K562 (cell line): ENCODE results near the gene MRPL11. TPM values are rescaled to one million over a fixed set of nuclear protein-coding genes. Genes with fewer than 3 reads are reported as not detected.

Experiments
- ARID3A ChIP-seq: IDR thresholded peaks from 2 replicates; pipeline ENCODE4 v1.6.1; 2012; ENCODE audit warnings: low read depth, low read length, improper control_type of control experiment, borderline replicate concordance
- CEBPG ChIP-seq, 3 experiments: fragments of 200-800 bp in 1 of 3; sonication (Bioruptor generic) in 1 of 3; sonication (generic) in 1 of 3; formaldehyde crosslinking in 1 of 3; IDR thresholded peaks in 2 of 3; conservative IDR thresholded peaks in 1 of 3; 2 replicates each; pipeline versions ENCODE4 v1.6.1 to v1.8.0; 2016 to 2022; ENCODE audit warnings: missing compliant biosample characterization in 2 of 3, missing genetic modification characterization in 2 of 3, mild to moderate bottlenecking in 1 of 3, missing genetic modification reagents in 1 of 3
- ESRRB ChIP-seq: fragments of 250-450 bp; sonication (Bioruptor Pico); IDR thresholded peaks from 2 replicates; pipeline ENCODE4 v1.5.0; 2020; ENCODE audit warnings: mild to moderate bottlenecking, moderate library complexity, borderline replicate concordance
- HDAC1 ChIP-seq, 2 experiments: fragments of 450-650 bp; IDR thresholded peaks; 2 replicates each; pipeline ENCODE4 v1.6.1; 2016 to 2017; ENCODE audit warnings: inconsistent platforms in 1 of 2, mild to moderate bottlenecking in 1 of 2, moderate library complexity in 1 of 2
- HIVEP1 ChIP-seq: fragments of 250-450 bp; sonication (Bioruptor Pico); IDR thresholded peaks from 2 replicates; pipeline ENCODE4 v1.4.0; 2020; ENCODE audit warnings: mild to moderate bottlenecking
- HOXB6 ChIP-seq: fragments of 250-450 bp; sonication (Bioruptor Pico); IDR thresholded peaks from 2 replicates; pipeline ENCODE4 v1.5.1; 2022; ENCODE audit warnings: mild to moderate bottlenecking, borderline replicate concordance
- JUNB ChIP-seq: fragments of 450-650 bp; formaldehyde crosslinking; conservative IDR thresholded peaks from 2 replicates; pipeline ENCODE4 v1.4.0; 2020; ENCODE audit warnings: mild to moderate bottlenecking
- MTA1 ChIP-seq: fragments of 450-650 bp; IDR thresholded peaks from 2 replicates; pipeline ENCODE4 v1.6.1; 2017; ENCODE audit warnings: borderline replicate concordance
- NFE2L1 ChIP-seq: fragments of 450-650 bp; IDR thresholded peaks from 2 replicates; pipeline ENCODE4 v1.6.1; 2016; ENCODE audit warnings: missing genetic modification characterization, low read depth, mild to moderate bottlenecking, missing compliant biosample characterization, moderate library complexity, borderline replicate concordance
- RAD21 ChIP-seq, 2 experiments: fragments of 250-450 bp in 1 of 2; fragments of 450-650 bp in 1 of 2; sonication (Bioruptor Pico) in 1 of 2; formaldehyde crosslinking in 1 of 2; IDR thresholded peaks in 1 of 2; conservative IDR thresholded peaks in 1 of 2; 2 replicates each; pipeline versions ENCODE4 v1.4.0 to v1.8.0; 2020 to 2022; ENCODE audit warnings: mild to moderate bottlenecking in 2 of 2, moderate library complexity in 1 of 2
- RFX1 ChIP-seq: fragments of 450-650 bp; IDR thresholded peaks from 2 replicates; pipeline ENCODE4 v1.6.1; 2016; ENCODE audit warnings: mild to moderate bottlenecking, moderate library complexity
- SIN3A ChIP-seq, 2 experiments: fragments of 150-350 bp in 1 of 2; IDR thresholded peaks; 2 replicates each; pipeline ENCODE4 v1.6.1; 2011 to 2016; ENCODE audit warnings: borderline replicate concordance in 2 of 2, low read depth in 2 of 2, low read length in 2 of 2, mild to moderate bottlenecking in 2 of 2, moderate library complexity in 2 of 2; ENCODE audit not compliant: control insufficient read depth in 1 of 2
- SMC3 ChIP-seq: conservative IDR thresholded peaks from 2 replicates; pipeline ENCODE4 v1.6.1; 2011; ENCODE audit warnings: low read depth, low read length, improper control_type of control experiment; ENCODE audit not compliant: insufficient read depth
- SNIP1 ChIP-seq: fragments of 450-650 bp; IDR thresholded peaks from 2 replicates; pipeline ENCODE4 v1.7.1; 2017; ENCODE audit warnings: low read depth, mild to moderate bottlenecking
- SPI1 ChIP-seq: IDR thresholded peaks from 2 replicates; pipeline ENCODE4 v1.6.1; 2011; ENCODE audit warnings: low read depth, low read length, control low read depth, borderline replicate concordance
- U2AF1 ChIP-seq: fragments of 200-400 bp; formaldehyde crosslinking; optimal IDR thresholded peaks from 2 replicates; pipeline ENCODE3; 2017; ENCODE audit warnings: mild to moderate bottlenecking, low read depth, low read length, moderate library complexity
- ZBTB9 ChIP-seq: fragments of 450-650 bp; formaldehyde crosslinking; IDR thresholded peaks from 2 replicates; pipeline ENCODE4 v1.4.0; 2020; ENCODE audit warnings: mild to moderate bottlenecking, moderate library complexity
- ZC3H11A ChIP-seq: IDR thresholded peaks from 2 replicates; pipeline ENCODE4 v1.6.1; 2012; ENCODE audit warnings: low read depth, low read length, improper control_type of control experiment
- ZNF354B ChIP-seq: fragments of 250-450 bp; sonication (Bioruptor Pico); IDR thresholded peaks from 2 replicates; pipeline ENCODE4 v1.4.0; 2020
- ZNF384 ChIP-seq: IDR thresholded peaks from 2 replicates; pipeline ENCODE4 v1.6.1; 2012; ENCODE audit warnings: low read depth, low read length, improper control_type of control experiment
- ZNF444 ChIP-seq: fragments of 250-450 bp; sonication (Bioruptor Pico); IDR thresholded peaks from 2 replicates; pipeline ENCODE4 v1.4.0; 2020; ENCODE audit warnings: mild to moderate bottlenecking, moderate library complexity
- ZNF780A ChIP-seq: fragments of 250-450 bp; sonication (Bioruptor Pico); IDR thresholded peaks from 2 replicates; pipeline ENCODE4 v1.5.0; 2021; ENCODE audit warnings: mild to moderate bottlenecking
- ZNF830 ChIP-seq: fragments of 250-450 bp; sonication (Bioruptor Pico); IDR thresholded peaks from 2 replicates; pipeline ENCODE4 v1.5.0; 2021; ENCODE audit warnings: mild to moderate bottlenecking
- polyA plus RNA-seq, 8 experiments: library from polyadenylated mRNA; depleted of rRNA in 4 of 8; stranded (reverse) in 5 of 8; unstranded in 3 of 8; fragments of >200 nt; fragmentation: Nextera tagmentation in 2 of 8; fragmentation: Illumina TruSeq in 1 of 8; extraction: Ambion mirVana in 2 of 8; extraction: Trizol in 1 of 8; gene quantifications; 2 replicates each; pipeline versions ENCODE4 v1.2.1 to v1.2.3, GENCODE V29; 2011 to 2014; ENCODE audit warnings: inconsistent platforms in 1 of 8, missing spikeins in 1 of 8
- total RNA-seq, 7 experiments: library from RNA; depleted of rRNA in 6 of 7; stranded (reverse); fragments of >200 nt in 6 of 7; fragmentation: Illumina TruSeq in 2 of 7; extraction: Trizol in 2 of 7; gene quantifications; 2 replicates each; pipeline versions ENCODE4 v1.2.1 to v1.2.3, GENCODE V29; 2011 to 2021; ENCODE audit warnings: low replicate concordance in 1 of 7
- TF ChIP-seq, protein P1 (sequence below): IDR thresholded peaks from 3 replicates; pipeline ENCODE4 v1.6.1; 2011; ENCODE audit warnings: borderline replicate concordance, mild to moderate bottlenecking, moderate library complexity; ENCODE audit not compliant: insufficient read length; ENCODE audit errors: extremely low read depth

MRPL11 gene
- total and polyA plus RNA-seq, 9 of the 15 experiments (the other 6 are each of a cell fraction or from before 2014, with no cell fraction given), result 33.0 to 173 (median 91.9) TPM

DNA sequence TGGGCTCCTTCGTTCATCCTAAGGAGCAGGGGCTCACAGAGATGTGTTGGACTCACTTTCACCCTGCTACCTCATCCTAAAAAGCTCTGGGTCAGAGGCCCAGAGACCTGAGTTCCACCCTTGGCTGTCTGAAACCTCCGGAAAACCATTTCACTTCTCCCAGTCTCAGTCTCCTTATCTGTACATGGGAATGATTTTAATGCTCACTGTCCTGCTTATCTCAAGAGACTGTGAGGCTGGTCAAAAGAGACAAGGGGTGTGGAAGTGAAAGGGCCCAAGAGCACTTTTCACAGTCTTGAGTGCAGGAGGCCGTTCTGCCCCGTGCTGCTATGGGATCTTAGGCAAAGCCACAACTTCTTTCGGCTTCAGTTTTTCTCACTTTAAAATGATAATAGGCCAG, 31.0 kb downstream of the MRPL11 start (continued):
- no peak for TF ChIP-seq HIVEP1 (CRISPR knock-in tag)
- no peak for TF ChIP-seq ESRRB (CRISPR knock-in tag)
- TF ChIP-seq, protein P1, sequence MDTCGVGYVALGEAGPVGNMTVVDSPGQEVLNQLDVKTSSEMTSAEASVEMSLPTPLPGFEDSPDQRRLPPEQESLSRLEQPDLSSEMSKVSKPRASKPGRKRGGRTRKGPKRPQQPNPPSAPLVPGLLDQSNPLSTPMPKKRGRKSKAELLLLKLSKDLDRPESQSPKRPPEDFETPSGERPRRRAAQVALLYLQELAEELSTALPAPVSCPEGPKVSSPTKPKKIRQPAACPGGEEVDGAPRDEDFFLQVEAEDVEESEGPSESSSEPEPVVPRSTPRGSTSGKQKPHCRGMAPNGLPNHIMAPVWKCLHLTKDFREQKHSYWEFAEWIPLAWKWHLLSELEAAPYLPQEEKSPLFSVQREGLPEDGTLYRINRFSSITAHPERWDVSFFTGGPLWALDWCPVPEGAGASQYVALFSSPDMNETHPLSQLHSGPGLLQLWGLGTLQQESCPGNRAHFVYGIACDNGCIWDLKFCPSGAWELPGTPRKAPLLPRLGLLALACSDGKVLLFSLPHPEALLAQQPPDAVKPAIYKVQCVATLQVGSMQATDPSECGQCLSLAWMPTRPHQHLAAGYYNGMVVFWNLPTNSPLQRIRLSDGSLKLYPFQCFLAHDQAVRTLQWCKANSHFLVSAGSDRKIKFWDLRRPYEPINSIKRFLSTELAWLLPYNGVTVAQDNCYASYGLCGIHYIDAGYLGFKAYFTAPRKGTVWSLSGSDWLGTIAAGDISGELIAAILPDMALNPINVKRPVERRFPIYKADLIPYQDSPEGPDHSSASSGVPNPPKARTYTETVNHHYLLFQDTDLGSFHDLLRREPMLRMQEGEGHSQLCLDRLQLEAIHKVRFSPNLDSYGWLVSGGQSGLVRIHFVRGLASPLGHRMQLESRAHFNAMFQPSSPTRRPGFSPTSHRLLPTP, result no peak
- no peak for TF ChIP-seq ZC3H11A
- no peak for TF ChIP-seq HDAC1 (IDR thresholded peaks at IDR 0.05)
- no peak for TF ChIP-seq ZNF780A
- no peak for TF ChIP-seq NFE2L1 (tag)
- no peak for TF ChIP-seq HOXB6
- no peak for TF ChIP-seq ARID3A
- TF ChIP-seq MTA1, result no peak
- TF ChIP-seq SIN3A (IDR thresholded peaks at IDR 0.05; ENCODE audit: borderline replicate concordance in 2 of 2, control insufficient read depth in 1 of 2, low read depth in 2 of 2, low read length in 2 of 2), result no peak
- no peak for TF ChIP-seq U2AF1
- no peak for TF ChIP-seq RFX1
- TF ChIP-seq CEBPG (CRISPR knock-in tag; IDR thresholded peaks at IDR 0.05), result no peak
- no peak for TF ChIP-seq CEBPG (tag; conservative IDR thresholded peaks at IDR 0.05 in 1 of 2, IDR thresholded peaks at IDR 0.05 in 1 of 2)
- no peak for TF ChIP-seq SMC3
- TF ChIP-seq SPI1, result no peak
- no peak for TF ChIP-seq ZBTB9
- no peak for TF ChIP-seq ZNF384
- TF ChIP-seq SNIP1, result no peak
- TF ChIP-seq JUNB, result no peak
- no peak for TF ChIP-seq ZNF444 (CRISPR knock-in tag)
- no peak for TF ChIP-seq ZNF830 (CRISPR knock-in tag)
- no peak for TF ChIP-seq RAD21 (CRISPR knock-in tag; conservative IDR thresholded peaks at IDR 0.05 in 1 of 2, IDR thresholded peaks at IDR 0.05 in 1 of 2)
- TF ChIP-seq ZNF354B, result no peak
